NB4 (cell line): ENCODE measurements around the gene ZBED4.

Experiments used
- DNase-seq: peaks from one replicate; pipeline ENCODE4 v3.0.0; 2010; ENCODE audit warnings: low read depth
- H3K4me3 ChIP-seq: one replicate; pipeline ENCODE4 v1.5.1; 2011; ENCODE audit warnings: mild to moderate bottlenecking, low read depth, low read length, moderate library complexity
- CTCF ChIP-seq: IDR thresholded peaks from one replicate; pipeline ENCODE4 v1.5.1; 2012; ENCODE audit warnings: low read depth, low read length
- MAX ChIP-seq: IDR thresholded peaks from 2 replicates; pipeline ENCODE4 v1.6.1; 2011; ENCODE audit warnings: low read depth, low read length
- MYC ChIP-seq: IDR thresholded peaks from 2 replicates; pipeline ENCODE4 v1.6.1; 2011; ENCODE audit warnings: low read depth, low read length
- POLR2A ChIP-seq: IDR thresholded peaks from 2 replicates; pipeline ENCODE4 v1.6.1; 2011; ENCODE audit warnings: mild to moderate bottlenecking; ENCODE audit not compliant: insufficient read length; ENCODE audit errors: extremely low read depth

ZBED4 gene

GRCh38 chr22:49852898-49853894 lies at the start of gene ZBED4:
ZBED4 (plus strand) TSS chr22:49853844; CDS start chr22:49883663, 29,819 bp downstream.
- 0 out of 2 replicates have a peak, but pooled peaks have one; percentile 35 for TF ChIP-seq MAX
- TF ChIP-seq POLR2A, result peak; percentile 74
- no peak for TF ChIP-seq CTCF
- TF ChIP-seq MYC, result peak; percentile 44; the same call in 1 of the 2 replicates
- H3K4me3 ChIP-seq, result peak within 1 kb of the TSS; percentile 82
- DNase-seq, result peak; percentile 97

- no peak overlapping the region for H3K4me3 ChIP-seq
Observed at GRCh38 chr22:49807129-49807528, 46.5 kb upstream of the ZBED4 start.

GRCh38 chr22:49807780-49808708 lies 45.6 kb upstream of the ZBED4 start:
- no peak overlapping the region for H3K4me3 ChIP-seq
- DNase-seq, result no peak
- TF ChIP-seq CTCF (no peak), MAX (no peak), POLR2A (no peak), MYC (no peak)

More at GRCh38 chr22:49807129-49807528, 46.5 kb upstream of the ZBED4 start:
- no peak for TF ChIP-seq CTCF
- TF ChIP-seq MYC, result no peak
- TF ChIP-seq POLR2A, result no peak
- TF ChIP-seq MAX, result no peak
- no peak for DNase-seq

- TF ChIP-seq MAX, result no peak
- TF ChIP-seq MYC, result no peak
- no peak for TF ChIP-seq CTCF
- TF ChIP-seq POLR2A, result no peak
- DNase-seq, result no peak
- no peak overlapping the region for H3K4me3 ChIP-seq
Observed at GRCh38 chr22:49810363-49811019, 43.2 kb upstream of the ZBED4 start.
